ENCODE data around the gene GDF9. TPM values are rescaled to one million over a fixed set of nuclear protein-coding genes. Genes with fewer than 3 reads are reported as not detected.

GDF9 gene
- polyA plus RNA-seq, 1 experiment, result 0.15 TPM

DNA sequence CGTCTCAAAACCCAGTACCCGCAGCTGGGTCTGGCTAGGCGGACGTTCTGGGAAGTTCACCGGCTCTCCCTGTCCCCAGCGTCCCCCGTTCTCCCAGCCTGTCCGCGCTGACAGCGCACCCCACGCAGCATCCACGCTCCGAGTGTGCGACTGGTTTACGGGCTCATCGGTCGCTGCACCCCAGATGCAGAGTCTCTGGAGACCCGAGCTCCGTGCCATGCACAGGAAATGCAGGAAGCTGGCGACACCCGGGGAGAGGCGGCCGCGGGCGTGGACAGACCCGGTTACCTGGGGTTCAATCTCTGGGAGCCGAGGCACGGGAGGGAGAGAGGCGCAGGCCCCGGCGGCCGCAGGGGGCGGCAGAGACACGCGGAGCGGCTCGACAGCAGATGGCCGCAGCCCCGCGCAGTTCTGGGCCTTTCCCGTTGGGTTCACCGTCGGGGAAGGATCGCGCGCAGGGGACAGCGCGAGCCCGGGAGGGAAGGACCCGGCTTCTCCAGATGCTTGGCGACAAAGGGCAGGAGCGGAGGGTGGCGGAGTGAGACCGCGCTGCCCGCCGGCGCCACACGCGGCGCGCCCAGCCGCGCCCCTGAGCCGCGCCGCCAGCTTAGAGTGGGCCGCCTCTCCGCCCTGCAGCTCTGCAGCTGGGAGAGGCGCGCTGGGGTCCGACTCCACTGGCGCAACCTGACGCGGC, 36.4 kb downstream of the GDF9 start:
- ChIA-PET POLR2A (interaction anchor here (2.6 kb wide), 1 partner anchor 37 kb away, joined by 12 read pairs; the partner anchor contains the start of genes GDF9 and UQCRQ), CTCF (interaction anchor here (0.5 to 5.9 kb wide), 17 partner anchors 9 to 444 kb away, joined by 3 to 44 read pairs (median 4); no protein-coding TSS in a partner anchor)
- TF ChIP-seq, protein P1, sequence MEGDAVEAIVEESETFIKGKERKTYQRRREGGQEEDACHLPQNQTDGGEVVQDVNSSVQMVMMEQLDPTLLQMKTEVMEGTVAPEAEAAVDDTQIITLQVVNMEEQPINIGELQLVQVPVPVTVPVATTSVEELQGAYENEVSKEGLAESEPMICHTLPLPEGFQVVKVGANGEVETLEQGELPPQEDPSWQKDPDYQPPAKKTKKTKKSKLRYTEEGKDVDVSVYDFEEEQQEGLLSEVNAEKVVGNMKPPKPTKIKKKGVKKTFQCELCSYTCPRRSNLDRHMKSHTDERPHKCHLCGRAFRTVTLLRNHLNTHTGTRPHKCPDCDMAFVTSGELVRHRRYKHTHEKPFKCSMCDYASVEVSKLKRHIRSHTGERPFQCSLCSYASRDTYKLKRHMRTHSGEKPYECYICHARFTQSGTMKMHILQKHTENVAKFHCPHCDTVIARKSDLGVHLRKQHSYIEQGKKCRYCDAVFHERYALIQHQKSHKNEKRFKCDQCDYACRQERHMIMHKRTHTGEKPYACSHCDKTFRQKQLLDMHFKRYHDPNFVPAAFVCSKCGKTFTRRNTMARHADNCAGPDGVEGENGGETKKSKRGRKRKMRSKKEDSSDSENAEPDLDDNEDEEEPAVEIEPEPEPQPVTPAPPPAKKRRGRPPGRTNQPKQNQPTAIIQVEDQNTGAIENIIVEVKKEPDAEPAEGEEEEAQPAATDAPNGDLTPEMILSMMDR (IDR thresholded peaks at IDR 0.05; ENCODE audit: low read depth, low read length), result peak; percentile 92
- no peak for DNase-seq (ENCODE audit: low read depth, low spot score)
- Histone ChIP-seq H3K9me3 (ENCODE audit: control insufficient read depth, insufficient read depth, low read length) (no peaks in the 10 kb centered on the region), H3K27me3 (ENCODE audit: control insufficient read depth, insufficient read depth, low read length) (no peaks in the 10 kb centered on the region), H3K27ac (ENCODE audit: low read depth, low read length) (no peak overlapping the region), H3K4me3 (ENCODE audit: low read depth, low read length) (peak overlapping the region; percentile 70)

DNA sequence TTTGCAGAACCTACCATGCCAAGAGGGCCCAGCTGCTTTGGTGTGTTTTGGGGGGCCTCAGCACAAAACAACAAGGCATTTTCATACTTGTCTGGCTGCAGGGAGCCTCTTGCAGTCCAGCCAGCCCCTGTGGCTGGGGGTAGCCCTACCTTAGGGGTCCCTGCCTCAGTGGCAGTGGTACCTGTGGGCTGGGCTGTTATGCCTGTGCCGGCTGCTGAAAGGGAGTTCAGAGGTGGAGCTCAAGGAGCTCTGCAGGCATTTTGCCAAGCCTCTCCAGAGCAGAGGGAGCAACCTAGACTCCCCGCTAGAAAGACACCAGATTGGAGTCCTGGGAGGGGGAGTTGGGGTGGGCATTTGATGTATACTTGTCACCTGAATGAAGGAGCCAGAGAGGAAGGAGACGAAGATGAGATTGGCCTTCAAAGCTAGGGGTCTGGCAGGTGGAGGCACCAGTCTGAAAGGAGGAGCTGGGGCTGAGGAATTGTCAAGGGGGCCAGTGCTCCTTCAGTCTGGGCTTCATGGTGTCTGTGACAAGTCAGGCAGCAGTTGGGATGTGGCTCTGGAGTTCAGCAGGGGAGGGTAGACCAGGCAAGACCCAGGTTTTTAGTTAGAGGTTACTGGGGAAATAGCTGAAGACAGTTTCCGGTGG, 37.3 kb downstream of the GDF9 start:
- no peak for DNase-seq (ENCODE audit: low read depth, low spot score)
- ChIA-PET POLR2A (interaction anchor here (0.5 to 2.6 kb wide), 2 partner anchors 38 to 183 kb away, joined by 8 to 12 read pairs; partner anchors contain the start of genes GDF9 and UQCRQ), CTCF (interaction anchor here (0.5 to 5.9 kb wide), 21 partner anchors 9 to 443 kb away, joined by 3 to 44 read pairs (median 4); partner anchors contain the start of gene UQCRQ)
- TF ChIP-seq, protein P1 (IDR thresholded peaks at IDR 0.05; ENCODE audit: low read depth, low read length), result no peak
- Histone ChIP-seq H3K4me3 (ENCODE audit: low read depth, low read length) (peak overlapping the region; percentile 70), H3K27ac (ENCODE audit: low read depth, low read length) (no peak overlapping the region), H3K27me3 (ENCODE audit: control insufficient read depth, insufficient read depth, low read length) (no peaks in the 10 kb centered on the region), H3K9me3 (ENCODE audit: control insufficient read depth, insufficient read depth, low read length) (no peaks in the 10 kb centered on the region)

- CTCF ChIA-PET, result interaction anchor here (0.7 to 5.9 kb wide), 10 partner anchors 8 to 389 kb away, joined by 3 to 44 read pairs (median 5); partner anchors contain the start of gene UQCRQ
- POLR2A ChIA-PET, result interaction anchor here (0.5 kb wide), 1 partner anchor 182 kb away, joined by 8 read pairs; no protein-coding TSS in a partner anchor
- Histone ChIP-seq H3K27me3 (ENCODE audit: control insufficient read depth, insufficient read depth, low read length) (no peaks in the 10 kb centered on the region), H3K9me3 (ENCODE audit: control insufficient read depth, insufficient read depth, low read length) (no peaks in the 10 kb centered on the region), H3K4me3 (ENCODE audit: low read depth, low read length) (no peak overlapping the region), H3K27ac (ENCODE audit: low read depth, low read length) (no peak overlapping the region)
- DNase-seq (ENCODE audit: low read depth, low spot score), result no peak
- TF ChIP-seq, protein P1 (IDR thresholded peaks at IDR 0.05; ENCODE audit: low read depth, low read length), result no peak
These were observed 38.2 kb downstream of the GDF9 start for GRCh38 chr5:132827943-132828673.

GRCh38 chr5:132826424-132827082, 39.7 kb downstream of the GDF9 start:
- Histone ChIP-seq H3K4me3 (ENCODE audit: low read depth, low read length) (no peak overlapping the region), H3K27ac (ENCODE audit: low read depth, low read length) (no peak overlapping the region), H3K9me3 (ENCODE audit: control insufficient read depth, insufficient read depth, low read length) (no peaks in the 10 kb centered on the region), H3K27me3 (ENCODE audit: control insufficient read depth, insufficient read depth, low read length) (no peaks in the 10 kb centered on the region)
- ChIA-PET POLR2A (no interaction called here), CTCF (interaction anchor here (1.2 to 5.3 kb wide), 3 partner anchors 9 to 440 kb away, joined by 3 to 35 read pairs (median 4); no protein-coding TSS in a partner anchor)
- no peak for DNase-seq (ENCODE audit: low read depth, low spot score)
- TF ChIP-seq, protein P1 (IDR thresholded peaks at IDR 0.05; ENCODE audit: low read depth, low read length), result no peak

All from AG04450 (cell line).